ENCODE data around the gene CTNNA3.

- TF ChIP-seq, protein P1, sequence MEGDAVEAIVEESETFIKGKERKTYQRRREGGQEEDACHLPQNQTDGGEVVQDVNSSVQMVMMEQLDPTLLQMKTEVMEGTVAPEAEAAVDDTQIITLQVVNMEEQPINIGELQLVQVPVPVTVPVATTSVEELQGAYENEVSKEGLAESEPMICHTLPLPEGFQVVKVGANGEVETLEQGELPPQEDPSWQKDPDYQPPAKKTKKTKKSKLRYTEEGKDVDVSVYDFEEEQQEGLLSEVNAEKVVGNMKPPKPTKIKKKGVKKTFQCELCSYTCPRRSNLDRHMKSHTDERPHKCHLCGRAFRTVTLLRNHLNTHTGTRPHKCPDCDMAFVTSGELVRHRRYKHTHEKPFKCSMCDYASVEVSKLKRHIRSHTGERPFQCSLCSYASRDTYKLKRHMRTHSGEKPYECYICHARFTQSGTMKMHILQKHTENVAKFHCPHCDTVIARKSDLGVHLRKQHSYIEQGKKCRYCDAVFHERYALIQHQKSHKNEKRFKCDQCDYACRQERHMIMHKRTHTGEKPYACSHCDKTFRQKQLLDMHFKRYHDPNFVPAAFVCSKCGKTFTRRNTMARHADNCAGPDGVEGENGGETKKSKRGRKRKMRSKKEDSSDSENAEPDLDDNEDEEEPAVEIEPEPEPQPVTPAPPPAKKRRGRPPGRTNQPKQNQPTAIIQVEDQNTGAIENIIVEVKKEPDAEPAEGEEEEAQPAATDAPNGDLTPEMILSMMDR (IDR thresholded peaks at IDR 0.05): no peak
- TF ChIP-seq POLR2A (IDR thresholded peaks at IDR 0.05): no peak
Observed at GRCh38 chr10:66852811-66853210, 843.2 kb downstream of the CTNNA3 start.

Data from right lobe of liver (tissue), 4 donors.